ENCODE measurements around the gene ZNF776.
"Not testable (repeated sequence)": the region's sequence is repeated elsewhere in the genome, so short reads cannot be mapped to it uniquely, and the experiment has no call there.

ZNF776 gene

DNA sequence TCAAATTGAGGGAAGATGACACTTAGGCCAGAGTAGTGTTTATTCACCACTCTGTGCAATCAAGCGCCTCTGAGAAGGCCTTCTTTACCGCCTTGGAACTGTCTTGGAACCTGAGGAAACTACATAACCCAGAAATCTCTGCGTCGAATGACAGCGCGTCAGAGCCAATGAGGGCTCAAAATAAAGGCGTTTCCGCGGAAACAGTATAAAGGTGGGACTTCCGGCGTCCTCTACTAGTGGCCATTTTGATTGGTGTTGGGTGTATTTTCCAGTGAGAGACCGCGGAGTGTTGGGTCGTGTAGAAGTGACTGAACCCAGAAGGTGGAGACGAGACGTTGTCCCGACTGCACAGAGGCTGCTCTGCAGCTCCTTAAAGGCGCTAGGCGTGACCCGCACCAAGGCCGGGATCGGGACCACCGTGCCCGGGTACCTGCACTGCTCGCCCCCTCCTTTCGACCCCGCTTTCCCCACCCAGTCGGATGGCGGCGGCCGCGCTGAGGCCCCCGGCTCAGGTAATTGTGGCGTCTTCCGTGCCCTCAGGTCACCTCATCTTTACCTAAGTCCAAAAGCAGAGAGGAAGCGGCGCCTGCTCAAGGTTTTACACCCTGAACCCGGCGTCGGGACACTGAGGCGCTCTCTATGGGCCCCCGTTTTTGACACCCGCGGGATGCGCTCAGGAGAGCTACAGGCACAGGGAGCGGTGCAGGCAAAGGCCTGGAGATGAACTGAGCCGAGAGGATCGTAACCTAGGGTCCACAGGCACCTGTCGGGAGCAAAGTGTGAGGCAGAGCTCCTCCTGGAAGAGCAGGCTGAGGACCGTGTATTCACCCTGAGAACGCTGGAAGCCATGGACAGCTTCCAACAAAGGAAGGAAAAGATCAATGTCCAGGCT, at the start of gene ZNF776:
Gene ZNF776 (plus strand): TSS at position 236 of the 892 bp plus-strand sequence. CDS start 244 bp downstream, at position 480.
- peak; percentile 93 for DNase-seq

DNA sequence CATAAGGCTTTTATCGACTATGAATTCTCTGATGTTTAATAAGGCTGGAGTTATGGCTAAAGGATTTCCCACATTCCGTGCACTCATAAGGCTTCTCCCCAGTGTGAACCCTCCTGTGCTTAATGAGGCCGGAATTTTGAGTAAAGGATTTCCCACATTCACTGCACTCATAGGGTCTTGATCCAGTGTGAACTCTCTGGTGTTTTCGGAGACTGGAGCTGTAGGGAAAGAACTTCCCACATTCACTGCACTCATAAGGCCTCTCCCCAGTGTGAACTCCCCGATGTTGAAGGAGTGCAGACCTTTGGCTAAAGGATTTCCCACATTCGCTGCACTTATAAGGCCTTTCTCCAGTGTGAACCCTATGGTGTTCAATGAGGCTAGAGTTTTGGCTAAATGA, 45.0 kb upstream of the ZNF776 start:
- no peak for DNase-seq

GRCh38 chr19:57706346-57706745, 40.3 kb upstream of the ZNF776 start:
- DNase-seq = no peak

DNA sequence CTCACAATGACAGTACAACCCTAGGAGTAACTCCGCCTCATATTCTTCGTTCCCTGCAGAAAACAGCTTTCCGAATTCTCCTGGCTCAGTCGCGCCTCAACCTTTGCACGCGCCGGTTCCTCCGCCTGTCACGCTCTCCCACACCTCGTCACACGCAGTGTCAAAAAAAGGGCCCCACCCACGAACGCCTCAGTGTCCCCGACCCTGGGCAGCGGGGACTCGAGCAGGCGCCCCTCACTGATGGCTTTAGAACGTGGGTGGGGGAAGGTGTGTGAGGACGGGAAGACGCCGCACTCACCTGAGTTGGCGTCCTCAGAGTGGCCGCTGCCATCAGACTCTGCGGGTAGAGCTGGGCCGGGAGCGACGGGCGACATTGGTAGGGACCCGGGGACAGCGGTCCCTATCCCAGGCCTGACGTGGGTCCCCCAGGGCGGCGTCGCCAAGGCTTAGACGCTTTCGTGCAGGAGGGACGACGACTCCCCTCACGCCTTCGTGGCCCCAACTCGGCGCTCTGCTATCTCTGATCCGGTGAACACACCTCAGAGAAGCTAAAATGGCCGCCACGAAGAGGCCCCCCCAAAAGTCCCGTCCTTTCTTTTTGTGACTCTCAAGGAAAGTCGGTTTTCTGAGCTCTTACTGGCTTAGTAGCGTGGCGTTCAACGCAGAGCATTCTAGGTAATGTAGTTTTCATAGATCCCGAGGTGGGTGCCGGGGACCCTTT, 37.8 kb upstream of the ZNF776 start, which contains the start of gene ZNF154:
Gene ZNF154 (minus strand): TSS at position 564 of the 721 bp plus-strand sequence. CDS start 233 bp downstream, at position 331.
- DNase-seq = peak; percentile 84

- no peak for DNase-seq
Observed at GRCh38 chr19:57709616-57710015, 37.0 kb upstream of the ZNF776 start.

- no peak for DNase-seq
Observed at GRCh38 chr19:57712222-57712621, 34.4 kb upstream of the ZNF776 start.

DNA sequence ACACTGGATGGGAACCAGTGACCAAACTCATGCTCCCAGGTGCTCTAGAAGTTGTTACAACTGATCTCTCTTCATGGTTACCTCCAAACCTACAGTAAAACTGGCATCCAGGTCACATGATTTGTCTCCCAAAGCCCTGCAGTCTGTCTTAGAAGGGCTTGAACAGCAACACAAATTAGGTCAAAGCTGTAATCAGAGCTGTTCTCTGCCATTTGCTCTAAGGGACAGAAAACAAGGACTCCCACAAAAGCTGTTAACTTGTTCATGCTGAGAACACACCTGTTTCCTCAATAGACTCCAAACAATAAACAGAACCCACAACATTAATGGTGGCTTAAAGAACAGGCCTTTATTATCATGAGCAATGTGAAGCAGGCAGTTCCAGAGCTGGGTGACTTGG, 27.2 kb upstream of the ZNF776 start:
- DNase-seq = no peak

DNA sequence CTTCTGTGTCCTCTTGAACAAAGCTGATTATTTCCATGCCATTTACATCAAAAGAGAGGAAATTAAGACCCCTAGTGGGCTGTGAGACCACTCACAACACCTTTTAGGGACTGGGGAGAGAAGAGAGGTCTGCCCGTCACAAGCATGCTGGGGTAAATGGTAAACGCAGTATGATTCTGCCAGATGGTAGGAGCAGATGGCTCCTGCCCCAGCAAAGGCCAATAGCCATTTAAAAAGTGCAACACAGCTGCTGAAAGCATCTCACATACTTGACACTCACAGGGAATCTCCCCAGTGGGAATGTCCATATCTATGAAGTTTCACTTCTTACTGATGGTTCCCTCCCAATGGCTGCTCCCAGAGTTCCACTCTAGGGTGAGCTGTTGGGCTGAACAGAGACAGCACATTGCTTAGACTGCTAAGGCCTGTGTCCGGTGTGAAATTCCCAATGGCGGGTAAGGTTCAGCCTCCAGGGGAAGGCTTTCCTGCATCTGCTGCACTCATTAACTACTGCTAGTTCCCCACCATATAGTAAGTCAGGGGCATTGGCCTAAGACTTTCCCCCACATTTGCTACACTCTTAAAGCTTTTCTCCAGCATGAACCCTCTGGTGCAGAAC, 26.6 kb upstream of the ZNF776 start:
- DNase-seq = no peak

- no peak for DNase-seq
Observed at GRCh38 chr19:57720878-57721277, 25.7 kb upstream of the ZNF776 start.

DNA sequence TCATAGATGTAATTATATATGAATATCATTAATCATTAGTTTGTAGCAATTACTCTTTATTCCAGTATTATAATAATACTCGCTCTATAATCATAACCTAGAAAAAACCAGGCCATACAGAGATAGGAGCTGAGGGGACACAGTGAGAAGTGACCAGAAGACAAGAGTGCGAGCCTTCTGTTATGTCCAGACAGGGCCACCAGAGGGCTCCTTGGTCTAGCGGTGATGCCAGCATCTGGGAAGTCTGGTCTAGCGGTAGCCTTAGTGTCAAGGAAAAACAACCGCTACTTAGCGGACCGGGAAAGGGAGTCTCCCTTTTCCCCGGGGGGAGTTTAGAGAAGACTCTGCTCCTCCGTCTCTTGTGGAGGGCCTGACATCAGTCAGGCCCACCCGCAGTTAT, 8.3 kb upstream of the ZNF776 start:
- peak; percentile 50 for DNase-seq

- DNase-seq = not testable (repeated sequence)
Observed at GRCh38 chr19:57738770-57739169, 7.8 kb upstream of the ZNF776 start.

GRCh38 chr19:57747472-57747807, 825 bp downstream of the ZNF776 start:
- no peak for DNase-seq

DNA sequence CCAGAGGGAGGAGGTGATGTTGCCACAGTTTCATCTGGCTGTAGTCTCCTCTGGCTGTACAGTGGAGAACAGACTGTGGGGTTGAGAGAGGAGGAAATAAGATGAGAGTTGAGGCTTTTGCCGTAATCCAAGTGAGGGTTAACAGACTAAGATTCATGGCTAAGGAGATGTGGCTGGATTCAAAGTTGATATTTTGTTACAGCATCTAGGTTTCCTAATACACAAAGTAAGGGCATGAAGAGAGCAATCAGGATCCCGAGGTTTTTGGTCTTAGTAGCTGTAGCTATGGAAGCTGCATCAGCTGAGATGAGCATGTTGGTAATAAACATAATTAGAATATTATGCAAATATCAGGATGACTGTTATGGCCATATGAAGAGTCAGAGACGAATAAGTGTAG, 1.4 kb downstream of the ZNF776 start:
- DNase-seq = no peak

DNA sequence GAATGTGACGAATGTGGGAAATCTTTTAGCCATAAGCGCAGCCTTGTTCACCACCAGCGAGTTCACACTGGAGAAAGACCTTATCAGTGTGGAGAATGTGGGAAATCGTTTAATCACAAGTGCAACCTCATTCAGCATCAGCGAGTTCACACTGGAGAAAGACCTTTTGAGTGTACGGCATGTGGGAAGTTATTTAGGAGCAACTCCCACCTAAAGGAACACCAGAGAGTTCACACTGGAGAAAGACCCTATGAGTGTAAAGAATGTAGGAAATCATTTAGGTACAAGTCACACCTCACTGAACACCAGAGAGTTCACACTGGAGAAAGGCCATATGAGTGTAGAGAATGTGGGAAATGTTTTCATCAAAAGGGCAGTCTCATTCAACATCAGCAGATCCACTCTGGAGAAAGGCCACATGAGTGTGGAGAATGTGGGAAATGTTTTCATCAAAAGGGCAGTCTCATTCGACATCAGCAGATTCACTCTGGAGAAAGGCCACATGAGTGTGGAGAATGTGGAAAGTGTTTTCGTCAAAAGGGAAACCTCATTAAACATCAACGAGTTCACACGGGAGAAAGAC, 7.6 kb downstream of the ZNF776 start:
- no peak for DNase-seq

GRCh38 chr19:57755031-57755430, 8.4 kb downstream of the ZNF776 start:
- DNase-seq = no peak

- no peak for DNase-seq
Observed at GRCh38 chr19:57757941-57758340, 11.3 kb downstream of the ZNF776 start.

DNA sequence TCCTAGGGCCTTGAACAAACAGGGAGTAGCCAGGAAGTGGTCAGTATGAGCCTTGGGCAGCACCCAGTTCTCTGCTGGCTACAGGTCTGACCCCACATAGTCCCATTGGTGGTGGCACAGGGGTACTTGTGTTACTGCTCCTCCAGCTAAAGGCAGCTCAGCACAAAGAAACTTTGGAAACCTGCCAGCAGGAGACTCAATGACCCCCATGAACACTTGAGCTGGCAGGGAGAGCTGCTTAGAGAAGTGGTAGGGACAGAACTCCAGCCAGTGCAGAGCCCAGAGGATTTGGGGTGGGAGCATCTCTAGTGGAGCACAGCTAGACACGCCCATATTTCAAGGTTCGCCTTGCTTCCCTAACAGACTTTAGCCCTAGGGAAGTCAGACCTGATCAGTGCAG, 12.5 kb downstream of the ZNF776 start:
- no peak for DNase-seq

- DNase-seq = peak; percentile 92
Observed at GRCh38 chr19:57769345-57770131, 22.9 kb downstream of the ZNF776 start, which contains the start of gene ZNF586. Gene ZNF586 (plus strand): TSS chr19:57769676. CDS start chr19:57769843, 167 bp downstream.

DNA sequence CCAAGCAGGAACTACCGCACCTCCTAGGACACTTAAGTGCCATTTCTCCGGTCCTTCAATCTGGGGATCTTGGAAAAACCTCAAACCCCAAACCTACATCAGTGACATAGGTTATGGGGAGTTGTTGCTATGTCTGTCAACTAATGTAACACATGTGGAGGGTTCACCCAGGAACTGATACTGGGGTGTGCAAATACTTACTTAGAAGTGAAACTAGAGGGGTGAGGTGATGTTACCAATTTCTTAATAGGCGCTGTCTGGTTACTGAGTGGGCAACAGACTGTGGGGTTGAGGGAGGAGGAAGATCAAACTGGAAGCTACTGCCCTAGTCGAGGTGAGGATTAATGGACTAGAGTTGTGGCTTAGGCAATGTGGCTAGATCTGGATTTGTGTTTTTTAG, 24.8 kb downstream of the ZNF776 start:
- DNase-seq = no peak

- no peak for DNase-seq
Observed at GRCh38 chr19:57773488-57773887, 26.9 kb downstream of the ZNF776 start.

DNA sequence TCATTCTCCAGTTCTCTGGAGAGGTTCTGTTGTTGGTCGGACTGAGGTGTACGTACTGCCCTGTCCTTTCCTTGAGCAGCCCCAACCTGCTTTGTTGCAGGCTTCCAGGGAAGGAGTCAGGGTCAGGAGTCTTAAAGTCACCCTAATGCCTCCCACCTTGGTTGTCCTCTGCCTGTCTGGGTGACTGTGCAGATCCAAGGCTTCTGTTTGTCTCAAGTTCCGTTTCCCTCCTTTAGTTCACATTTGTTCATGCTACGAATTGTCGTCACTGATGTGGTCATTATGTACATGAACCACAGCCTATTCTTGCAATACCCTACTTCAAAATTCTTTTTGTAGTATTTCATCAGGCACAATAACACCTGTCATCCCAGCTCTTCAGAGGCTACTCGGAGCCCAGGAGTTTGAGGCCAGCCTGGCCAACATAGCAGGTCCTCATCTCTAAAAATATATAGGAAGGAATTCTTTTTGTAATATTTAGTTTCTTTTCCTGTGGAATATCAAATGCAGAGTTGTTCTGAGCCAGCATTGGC, 30.2 kb downstream of the ZNF776 start:
- DNase-seq = no peak

GRCh38 chr19:57778336-57778735, 31.7 kb downstream of the ZNF776 start:
- DNase-seq = no peak

Data from CD4-positive, alpha-beta T cell treated with Interleukin-17A for 1 hour (primary cell).